Nephron (organoid): ENCODE measurements around the gene LHFPL2.

Experiments used
- H3K27ac Mint-ChIP-seq, 3 experiments: 2 replicates each; pipeline ENCODE4 v1.8.0; 2020; ENCODE audit warnings: mixed read lengths in 3 of 3, mild to moderate bottlenecking in 2 of 3, moderate library complexity in 1 of 3
- H3K27me3 Mint-ChIP-seq: 2 replicates; pipeline ENCODE4 v1.8.0; 2021; ENCODE audit warnings: low read depth, mild to moderate bottlenecking, moderate library complexity, mixed read lengths
- H3K36me3 Mint-ChIP-seq: 2 replicates; pipeline ENCODE4 v1.8.0; 2020; ENCODE audit warnings: low read depth, mixed read lengths
- H3K4me1 Mint-ChIP-seq: 2 replicates; pipeline ENCODE4 v1.8.0; 2020; ENCODE audit warnings: mixed read lengths
- H3K4me3 Mint-ChIP-seq, 3 experiments: 2 replicates each; pipeline ENCODE4 v1.8.0; 2020; ENCODE audit warnings: mild to moderate bottlenecking in 3 of 3, mixed read lengths in 3 of 3, moderate library complexity in 2 of 3
- H3K9me3 Mint-ChIP-seq: 2 replicates; pipeline ENCODE4 v1.8.0; 2020; ENCODE audit warnings: mixed read lengths
- TF ChIP-seq, protein P1 (sequence below), 3 experiments: fragments of 200-600 bp; sonication (generic); IDR thresholded peaks; one replicate each; pipeline ENCODE4 v1.5.0; 2021; ENCODE audit warnings: antibody characterized with exemption in 3 of 3; ENCODE audit not compliant: unreplicated experiment in 3 of 3

LHFPL2 gene

DNA sequence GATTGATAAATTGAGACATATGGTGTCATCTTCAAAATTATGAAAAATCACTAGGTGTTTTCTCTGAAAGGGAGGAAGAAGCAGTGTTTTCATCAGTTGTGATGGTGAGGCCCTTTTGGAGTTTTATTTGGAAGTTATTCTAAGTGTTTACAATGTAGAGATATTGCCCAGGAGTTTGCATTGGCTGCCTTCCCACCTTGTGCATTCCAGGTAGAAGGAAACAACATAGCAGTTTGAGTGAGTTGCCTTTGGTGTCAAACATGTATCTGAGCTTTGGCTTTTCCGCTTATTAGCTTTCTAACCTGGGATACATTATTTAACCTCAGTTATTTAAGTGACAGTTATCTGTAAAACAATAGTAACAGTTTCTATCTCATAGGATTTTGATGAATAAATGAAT is 165.6 kb downstream of the LHFPL2 start:
- H3K4me3 Mint-ChIP-seq = no peak overlapping the region
- peaks cover 35% of the 10 kb centered on the region for H3K36me3 Mint-ChIP-seq
- H3K9me3 Mint-ChIP-seq = no peaks in the 10 kb centered on the region
- no peak overlapping the region for H3K27ac Mint-ChIP-seq
- TF ChIP-seq, protein P1, sequence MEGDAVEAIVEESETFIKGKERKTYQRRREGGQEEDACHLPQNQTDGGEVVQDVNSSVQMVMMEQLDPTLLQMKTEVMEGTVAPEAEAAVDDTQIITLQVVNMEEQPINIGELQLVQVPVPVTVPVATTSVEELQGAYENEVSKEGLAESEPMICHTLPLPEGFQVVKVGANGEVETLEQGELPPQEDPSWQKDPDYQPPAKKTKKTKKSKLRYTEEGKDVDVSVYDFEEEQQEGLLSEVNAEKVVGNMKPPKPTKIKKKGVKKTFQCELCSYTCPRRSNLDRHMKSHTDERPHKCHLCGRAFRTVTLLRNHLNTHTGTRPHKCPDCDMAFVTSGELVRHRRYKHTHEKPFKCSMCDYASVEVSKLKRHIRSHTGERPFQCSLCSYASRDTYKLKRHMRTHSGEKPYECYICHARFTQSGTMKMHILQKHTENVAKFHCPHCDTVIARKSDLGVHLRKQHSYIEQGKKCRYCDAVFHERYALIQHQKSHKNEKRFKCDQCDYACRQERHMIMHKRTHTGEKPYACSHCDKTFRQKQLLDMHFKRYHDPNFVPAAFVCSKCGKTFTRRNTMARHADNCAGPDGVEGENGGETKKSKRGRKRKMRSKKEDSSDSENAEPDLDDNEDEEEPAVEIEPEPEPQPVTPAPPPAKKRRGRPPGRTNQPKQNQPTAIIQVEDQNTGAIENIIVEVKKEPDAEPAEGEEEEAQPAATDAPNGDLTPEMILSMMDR (IDR thresholded peaks at IDR 0.05; ENCODE audit: unreplicated experiment in 3 of 3) = no peak
- H3K4me1 Mint-ChIP-seq = peaks cover 15% of the 10 kb centered on the region
- no peaks in the 10 kb centered on the region for H3K27me3 Mint-ChIP-seq

GRCh38 chr5:78476795-78477194 is 171.8 kb downstream of the LHFPL2 start:
- Mint-ChIP-seq H3K27ac (no peak overlapping the region), H3K9me3 (no peaks in the 10 kb centered on the region), H3K4me1 (no peaks in the 10 kb centered on the region), H3K27me3 (no peaks in the 10 kb centered on the region), H3K36me3 (peaks cover 9% of the 10 kb centered on the region), H3K4me3 (no peak overlapping the region)
- TF ChIP-seq, protein P1 (IDR thresholded peaks at IDR 0.05; ENCODE audit: unreplicated experiment in 3 of 3) = no peak

GRCh38 chr5:78475370-78475769 is 173.2 kb downstream of the LHFPL2 start:
- TF ChIP-seq, protein P1 (IDR thresholded peaks at IDR 0.05; ENCODE audit: unreplicated experiment in 3 of 3) = no peak
- Mint-ChIP-seq H3K27me3 (no peaks in the 10 kb centered on the region), H3K9me3 (no peaks in the 10 kb centered on the region), H3K4me3 (no peak overlapping the region), H3K4me1 (no peaks in the 10 kb centered on the region), H3K36me3 (peaks cover 4% of the 10 kb centered on the region), H3K27ac (no peak overlapping the region)

DNA sequence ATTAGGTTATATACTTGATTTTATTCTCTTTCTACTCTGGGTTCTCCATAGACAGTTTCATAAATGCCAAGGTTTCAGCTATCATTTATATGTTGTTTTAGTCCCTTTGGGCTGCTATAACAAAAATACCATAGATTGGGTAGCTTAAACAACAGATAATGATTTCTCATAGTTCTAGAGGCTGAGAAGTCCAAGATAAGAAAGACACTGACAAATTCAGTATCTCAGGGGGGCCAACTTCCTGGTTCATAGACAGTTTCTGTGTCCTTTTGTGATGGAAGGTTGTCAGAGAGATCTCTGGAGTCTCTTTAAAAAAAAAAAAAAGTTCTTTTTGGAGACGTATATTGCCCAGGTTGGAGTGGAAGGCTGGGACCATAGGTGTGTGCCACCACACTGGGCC is 174.8 kb downstream of the LHFPL2 start:
- no peaks in the 10 kb centered on the region for H3K9me3 Mint-ChIP-seq
- H3K4me3 Mint-ChIP-seq = no peak overlapping the region
- no peak overlapping the region for H3K27ac Mint-ChIP-seq
- peaks cover 4% of the 10 kb centered on the region for H3K36me3 Mint-ChIP-seq
- H3K4me1 Mint-ChIP-seq = no peaks in the 10 kb centered on the region
- TF ChIP-seq, protein P1 (IDR thresholded peaks at IDR 0.05; ENCODE audit: unreplicated experiment in 3 of 3) = no peak
- no peaks in the 10 kb centered on the region for H3K27me3 Mint-ChIP-seq

DNA sequence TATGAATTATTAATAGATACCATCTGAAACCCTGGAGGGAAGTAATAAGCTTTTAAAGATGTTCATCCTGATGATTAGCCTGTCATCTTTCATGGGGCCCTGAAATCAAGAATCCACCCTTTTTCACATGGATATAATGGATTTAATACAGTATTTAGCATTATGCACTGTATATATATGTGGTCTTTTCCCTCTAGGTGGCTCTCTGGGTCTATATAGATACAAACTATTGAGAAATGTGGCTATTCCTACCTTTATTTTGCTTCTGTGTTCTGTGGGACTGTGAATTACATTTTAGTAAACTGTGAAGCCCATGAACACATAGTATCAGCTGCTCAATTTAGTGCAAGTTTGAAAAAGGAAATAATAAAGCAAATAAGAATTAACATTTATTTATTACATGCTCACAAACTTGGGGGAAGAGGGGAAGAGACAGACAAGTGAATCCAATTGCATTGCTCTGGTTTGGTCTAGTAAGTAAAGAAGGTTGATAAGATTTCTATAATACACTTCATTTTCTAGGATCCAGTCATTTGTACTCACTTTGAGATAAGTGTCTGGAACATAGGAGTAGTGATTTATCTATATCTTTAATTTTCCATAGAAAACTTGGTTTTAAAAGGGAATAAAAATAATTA is 176.0 kb downstream of the LHFPL2 start:
- TF ChIP-seq, protein P1 (IDR thresholded peaks at IDR 0.05; ENCODE audit: unreplicated experiment in 3 of 3) = peak in 2 of 3 experiments; percentile 15 to 32
- Mint-ChIP-seq H3K4me1 (no peaks in the 10 kb centered on the region), H3K27me3 (no peaks in the 10 kb centered on the region), H3K36me3 (peaks cover 4% of the 10 kb centered on the region), H3K4me3 (no peak overlapping the region), H3K27ac (peak overlapping the region in 1 of 3 experiments; percentile 7), H3K9me3 (no peaks in the 10 kb centered on the region)

- Mint-ChIP-seq H3K4me1 (no peaks in the 10 kb centered on the region), H3K27ac (no peak overlapping the region), H3K4me3 (no peak overlapping the region), H3K27me3 (no peaks in the 10 kb centered on the region), H3K9me3 (no peaks in the 10 kb centered on the region), H3K36me3 (peaks cover 4% of the 10 kb centered on the region)
- TF ChIP-seq, protein P1 (IDR thresholded peaks at IDR 0.05; ENCODE audit: unreplicated experiment in 3 of 3) = no peak
Measured at GRCh38 chr5:78471896-78472295, 176.7 kb downstream of the LHFPL2 start.
